ENCODE data around the gene GRK4. TPM values are rescaled to one million over a fixed set of nuclear protein-coding genes. Genes with fewer than 3 reads are reported as not detected.

GRK4 gene
- total and polyA plus RNA-seq, 2 donors (not counting 1 experiment from before 2014, with no cell fraction given): 0.73 to 2.3 TPM

- Mint-ChIP-seq H3K27me3 (no peaks in the 10 kb centered on the region), H3K4me1 (peaks cover 4% of the 10 kb centered on the region), H3K9me3 (ENCODE audit: insufficient read depth) (no peaks in the 10 kb centered on the region), H3K27ac (peak overlapping the region; percentile 15), H3K4me3 (no peak overlapping the region)
- Histone ChIP-seq H3K4me3 (ENCODE audit: control extremely low read depth in 1 of 5, extremely low read depth in 1 of 5, insufficient read depth in 1 of 5, low read depth in 2 of 5, low read length in 4 of 5) (no peak overlapping the region), H4K20me1 (ENCODE audit: control insufficient read depth, insufficient read depth, low read length, poor library complexity, severe bottlenecking) (peaks cover 7% of the 10 kb centered on the region), H3K4me1 (ENCODE audit: control insufficient read depth in 2 of 2, insufficient read depth in 2 of 2, low read length in 2 of 2) (no peaks in the 10 kb centered on the region), H3K27me3 (replicated peaks in 1 of 4; ENCODE audit: control extremely low read depth in 1 of 4, control insufficient read depth in 3 of 4, insufficient read depth in 4 of 4, low read length in 3 of 4) (no peaks in the 10 kb centered on the region), H3K9me3 (ENCODE audit: control extremely low read depth in 1 of 3, control insufficient read depth in 2 of 3, insufficient read depth in 1 of 3, low read length in 2 of 3) (no peaks in the 10 kb centered on the region), H3K79me2 (ENCODE audit: control insufficient read depth, insufficient read depth, low read length) (no peaks in the 10 kb centered on the region), H3K36me3 (replicated peaks in 1 of 2; ENCODE audit: control extremely low read depth in 1 of 2, control insufficient read depth in 1 of 2, extremely low read depth in 1 of 2, insufficient read depth in 2 of 2, low read length in 1 of 2) (peaks cover 2 to 89% of the 10 kb centered on the region in 2 experiments), H2AFZ (ENCODE audit: insufficient read depth, low read depth, low read length, poor library complexity, severe bottlenecking) (no peak overlapping the region), H3K4me2 (replicated peaks; ENCODE audit: low read depth, low read length, poor library complexity, severe bottlenecking) (no peak overlapping the region), H3K27ac (ENCODE audit: low read length in 2 of 2) (no peak overlapping the region), H3K9ac (ENCODE audit: low read length) (no peak overlapping the region)
- intact Hi-C loops (cut with micrococcal nuclease): no loop called here
- DNase-seq: no peak
- CTCF ChIA-PET: no interaction called here
- ATAC-seq (ENCODE audit: low read depth): no peak
- POLR2A ChIA-PET: no interaction called here
- TF ChIP-seq EZH2 (IDR thresholded peaks at IDR 0.05; ENCODE audit: borderline replicate concordance, insufficient read depth, low read depth, low read length, poor library complexity, severe bottlenecking) (no peak), CTCF (IDR thresholded peaks at IDR 0.05) (no peak)
- WGBS (ENCODE audit: insufficient coverage): 86% methylated on average over 28 of the region's 31 CpGs
These were observed 20.6 kb upstream of the GRK4 start for GRCh38 chr4:2942532-2943363.

- Mint-ChIP-seq H3K27me3 (no peaks in the 10 kb centered on the region), H3K4me3 (no peak overlapping the region), H3K4me1 (peaks cover 2% of the 10 kb centered on the region), H3K27ac (no peak overlapping the region), H3K9me3 (ENCODE audit: insufficient read depth) (no peaks in the 10 kb centered on the region)
- POLR2A ChIA-PET: no interaction called here
- Histone ChIP-seq H3K79me2 (ENCODE audit: control insufficient read depth, insufficient read depth, low read length) (no peaks in the 10 kb centered on the region), H3K27me3 (replicated peaks in 1 of 4; ENCODE audit: control extremely low read depth in 1 of 4, control insufficient read depth in 3 of 4, insufficient read depth in 4 of 4, low read length in 3 of 4) (no peaks in the 10 kb centered on the region), H3K9ac (ENCODE audit: low read length) (no peak overlapping the region), H3K27ac (ENCODE audit: low read length in 2 of 2) (no peak overlapping the region), H3K4me3 (ENCODE audit: control extremely low read depth in 1 of 5, extremely low read depth in 1 of 5, insufficient read depth in 1 of 5, low read depth in 2 of 5, low read length in 4 of 5) (no peak overlapping the region), H3K9me3 (ENCODE audit: control extremely low read depth in 1 of 3, control insufficient read depth in 2 of 3, insufficient read depth in 1 of 3, low read length in 2 of 3) (no peaks in the 10 kb centered on the region), H3K4me1 (ENCODE audit: control insufficient read depth in 2 of 2, insufficient read depth in 2 of 2, low read length in 2 of 2) (no peaks in the 10 kb centered on the region), H3K36me3 (replicated peaks in 1 of 2; ENCODE audit: control extremely low read depth in 1 of 2, control insufficient read depth in 1 of 2, extremely low read depth in 1 of 2, insufficient read depth in 2 of 2, low read length in 1 of 2) (peaks cover 2 to 86% of the 10 kb centered on the region in 2 experiments), H3K4me2 (replicated peaks; ENCODE audit: low read depth, low read length, poor library complexity, severe bottlenecking) (no peak overlapping the region), H2AFZ (ENCODE audit: insufficient read depth, low read depth, low read length, poor library complexity, severe bottlenecking) (no peak overlapping the region), H4K20me1 (ENCODE audit: control insufficient read depth, insufficient read depth, low read length, poor library complexity, severe bottlenecking) (peaks cover 7% of the 10 kb centered on the region)
- TF ChIP-seq EZH2 (IDR thresholded peaks at IDR 0.05; ENCODE audit: borderline replicate concordance, insufficient read depth, low read depth, low read length, poor library complexity, severe bottlenecking) (no peak), CTCF (IDR thresholded peaks at IDR 0.05) (no peak)
- DNase-seq: no peak
- ATAC-seq (ENCODE audit: low read depth): no peak
- intact Hi-C loops (cut with micrococcal nuclease): no loop called here
- 96% methylated on average over 4 of the region's 20 CpGs for WGBS (ENCODE audit: insufficient coverage)
- CTCF ChIA-PET: interaction anchor here (1.4 kb wide), 1 partner anchor 11 kb away, joined by 4 read pairs; no protein-coding TSS in a partner anchor
These were observed 19.8 kb upstream of the GRK4 start for GRCh38 chr4:2943364-2944090.
